Natural killer cell (primary cell): Measurements from ENCODE around the gene TMEM63B. TPM values are rescaled to one million over a fixed set of nuclear protein-coding genes. Genes with fewer than 3 reads are reported as not detected.

Experiments used
- ATAC-seq, 3 donors: fragments of 150-1000 bp in 2 of 3; fragments of 200-7000 bp in 1 of 3; cut with Tn5 transposase; 1 replicate in 1 of 3; 2 replicates in 2 of 3; pipeline ENCODE4 v1.10.0; 2021; ENCODE audit warnings: mild to moderate bottlenecking in 2 of 3, moderate library complexity in 2 of 3
- DNase-seq, 2 donors: peaks; one replicate each; pipeline versions ENCODE4 v3.0.0 to v3.0.0-alpha.2; 2013 to 2021; ENCODE audit warnings: mixed read lengths in 1 of 2
- H3K27ac ChIP-seq: one replicate; pipeline ENCODE4 v1.5.1; 2013; ENCODE audit warnings: mild to moderate bottlenecking, low read length
- H3K27me3 ChIP-seq: one replicate; pipeline ENCODE4 v1.6.1; 2013; ENCODE audit warnings: low read length; ENCODE audit not compliant: control insufficient read depth, insufficient read depth
- H3K36me3 ChIP-seq: one replicate; pipeline ENCODE4 v1.6.1; 2013; ENCODE audit warnings: low read length; ENCODE audit not compliant: control insufficient read depth, insufficient read depth
- H3K4me1 ChIP-seq: one replicate; pipeline ENCODE4 v1.6.1; 2013; ENCODE audit warnings: low read length; ENCODE audit not compliant: control insufficient read depth, insufficient read depth
- H3K4me3 ChIP-seq: one replicate; pipeline ENCODE4 v1.5.1; 2013; ENCODE audit warnings: low read length
- H3K9me3 ChIP-seq: one replicate; pipeline ENCODE4 v1.6.1; 2013; ENCODE audit warnings: low read length; ENCODE audit not compliant: control insufficient read depth, insufficient read depth
- H3K27ac Mint-ChIP-seq, 2 donors: one replicate each; pipeline ENCODE4 v1.8.0; 2022; ENCODE audit warnings: mild to moderate bottlenecking in 2 of 2, mixed read lengths in 2 of 2, moderate library complexity in 1 of 2
- H3K27me3 Mint-ChIP-seq, 2 donors: one replicate each; pipeline ENCODE4 v1.8.0; 2022; ENCODE audit warnings: low read depth in 2 of 2, mixed read lengths in 2 of 2
- H3K36me3 Mint-ChIP-seq: one replicate; pipeline ENCODE4 v1.8.0; 2022; ENCODE audit warnings: mixed read lengths
- H3K4me1 Mint-ChIP-seq, 2 donors: one replicate each; pipeline ENCODE4 v1.8.0; 2022; ENCODE audit warnings: mixed read lengths in 2 of 2
- H3K4me3 Mint-ChIP-seq: one replicate; pipeline ENCODE4 v1.8.0; 2022; ENCODE audit warnings: mild to moderate bottlenecking, moderate library complexity, mixed read lengths
- H3K9me3 Mint-ChIP-seq, 2 donors: one replicate each; pipeline ENCODE4 v1.8.0; 2022; ENCODE audit warnings: mixed read lengths in 2 of 2
- WGBS: methylation state at CpG from one replicate; pipeline ENCODE4 v1.1.7; 2013; ENCODE audit warnings: missing lambda C conversion rate; ENCODE audit not compliant: insufficient coverage; 5-methylcytosine and 5-hydroxymethylcytosine counted together
- intact Hi-C: fragments of 100-400 bp; cut with micrococcal nuclease; formaldehyde crosslinking; loops from one replicate; pipeline ENCODE4 v1.14.2; 2022
- total RNA-seq, 4 donors: library from RNA; stranded (reverse); fragments of 120-200 nt in 1 of 4; gene quantifications; one replicate each; pipeline versions ENCODE4 v1.2.3 to v1.2.4, GENCODE V29; 2013 to 2022
- TF ChIP-seq, protein P1 (sequence below): fragments of 200-600 bp; IDR thresholded peaks from one replicate; pipeline ENCODE4 v1.8.0; 2022; ENCODE audit warnings: antibody characterized with exemption

TMEM63B gene
- total RNA-seq, 3 donors from 2014 or later (not counting 1 experiment from before 2014, with no cell fraction given), result 24.7 to 30.8 (median 28.1) TPM

DNA sequence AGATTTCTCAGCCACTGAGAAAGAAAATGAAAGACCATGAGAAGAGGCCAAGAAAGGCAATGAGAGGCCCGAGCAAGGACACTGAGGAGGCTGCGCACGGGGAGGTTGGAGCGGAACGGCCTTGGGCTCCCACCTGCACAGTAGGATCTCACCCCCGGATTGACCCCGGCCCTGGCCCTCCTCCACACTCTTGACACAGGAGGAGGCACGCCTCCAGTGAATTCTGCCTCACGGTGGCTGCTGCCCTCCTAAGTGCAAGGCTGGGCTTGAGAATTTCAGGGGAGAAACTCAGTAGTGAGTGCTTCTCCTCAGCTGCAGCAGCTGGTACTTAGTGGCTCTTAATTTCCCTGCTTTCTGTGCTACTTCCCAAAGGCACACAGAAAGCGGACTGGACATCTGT, 18.1 kb upstream of the TMEM63B start:
- WGBS, result 95% methylated on average over 10 of the region's 10 CpGs
- no peak overlapping the region for H3K27ac ChIP-seq
- no peak overlapping the region for H3K4me3 Mint-ChIP-seq
- peaks cover 51% of the 10 kb centered on the region for H3K36me3 ChIP-seq
- H3K4me1 ChIP-seq, result peaks cover 12% of the 10 kb centered on the region
- H3K27ac Mint-ChIP-seq, result no peak overlapping the region
- H3K36me3 Mint-ChIP-seq, result no peaks in the 10 kb centered on the region
- DNase-seq (no peak), ATAC-seq (no peak)
- H3K27me3 Mint-ChIP-seq, result no peaks in the 10 kb centered on the region
- TF ChIP-seq, protein P1, sequence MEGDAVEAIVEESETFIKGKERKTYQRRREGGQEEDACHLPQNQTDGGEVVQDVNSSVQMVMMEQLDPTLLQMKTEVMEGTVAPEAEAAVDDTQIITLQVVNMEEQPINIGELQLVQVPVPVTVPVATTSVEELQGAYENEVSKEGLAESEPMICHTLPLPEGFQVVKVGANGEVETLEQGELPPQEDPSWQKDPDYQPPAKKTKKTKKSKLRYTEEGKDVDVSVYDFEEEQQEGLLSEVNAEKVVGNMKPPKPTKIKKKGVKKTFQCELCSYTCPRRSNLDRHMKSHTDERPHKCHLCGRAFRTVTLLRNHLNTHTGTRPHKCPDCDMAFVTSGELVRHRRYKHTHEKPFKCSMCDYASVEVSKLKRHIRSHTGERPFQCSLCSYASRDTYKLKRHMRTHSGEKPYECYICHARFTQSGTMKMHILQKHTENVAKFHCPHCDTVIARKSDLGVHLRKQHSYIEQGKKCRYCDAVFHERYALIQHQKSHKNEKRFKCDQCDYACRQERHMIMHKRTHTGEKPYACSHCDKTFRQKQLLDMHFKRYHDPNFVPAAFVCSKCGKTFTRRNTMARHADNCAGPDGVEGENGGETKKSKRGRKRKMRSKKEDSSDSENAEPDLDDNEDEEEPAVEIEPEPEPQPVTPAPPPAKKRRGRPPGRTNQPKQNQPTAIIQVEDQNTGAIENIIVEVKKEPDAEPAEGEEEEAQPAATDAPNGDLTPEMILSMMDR, result no peak
- H3K9me3 ChIP-seq, result no peaks in the 10 kb centered on the region
- no peak overlapping the region for H3K4me3 ChIP-seq
- H3K4me1 Mint-ChIP-seq, result peaks cover 15 to 25% of the 10 kb centered on the region in 2 donors
- intact Hi-C loops, result no loop called here
- no peaks in the 10 kb centered on the region for H3K27me3 ChIP-seq
- H3K9me3 Mint-ChIP-seq, result no peaks in the 10 kb centered on the region

- H3K27me3 ChIP-seq, result no peaks in the 10 kb centered on the region
- ATAC-seq, result no peak
- WGBS, result 86% methylated on average over 6 of the region's 6 CpGs
- Mint-ChIP-seq H3K27me3 (no peaks in the 10 kb centered on the region), H3K4me3 (no peak overlapping the region), H3K27ac (peak overlapping the region; percentile 20 to 59), H3K4me1 (peaks cover 8 to 18% of the 10 kb centered on the region in 2 donors), H3K9me3 (no peaks in the 10 kb centered on the region), H3K36me3 (no peaks in the 10 kb centered on the region)
- intact Hi-C loops, result no loop called here
- TF ChIP-seq, protein P1, result no peak
- peaks cover 48% of the 10 kb centered on the region for H3K36me3 ChIP-seq
- no peaks in the 10 kb centered on the region for H3K9me3 ChIP-seq
- H3K4me1 ChIP-seq, result peaks cover 4% of the 10 kb centered on the region
- DNase-seq, result no peak
- H3K27ac ChIP-seq, result no peak overlapping the region
- no peak overlapping the region for H3K4me3 ChIP-seq
Observed at GRCh38 chr6:44110005-44110676, 17.2 kb upstream of the TMEM63B start.

DNA sequence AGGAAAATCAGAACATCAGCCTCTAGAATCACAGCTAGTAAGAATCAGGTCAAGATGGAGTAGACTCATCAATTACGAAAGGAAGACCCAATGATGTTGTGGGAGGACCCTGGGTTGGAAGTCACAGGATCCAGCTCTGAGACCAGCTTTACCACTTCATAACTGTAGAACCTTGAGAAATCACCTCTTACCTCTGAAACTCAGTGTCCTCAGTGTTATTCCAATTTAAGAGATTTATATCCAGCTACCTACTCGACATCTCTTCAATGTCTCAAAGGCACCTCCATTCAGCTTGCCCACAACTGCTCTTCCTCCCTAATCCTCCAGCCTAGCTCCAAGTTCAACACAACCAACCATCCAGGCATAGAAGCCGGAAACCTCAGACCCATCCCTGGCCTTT, 16.4 kb upstream of the TMEM63B start:
- Mint-ChIP-seq H3K9me3 (no peaks in the 10 kb centered on the region), H3K27me3 (no peaks in the 10 kb centered on the region), H3K36me3 (no peaks in the 10 kb centered on the region), H3K4me1 (peaks cover 8 to 13% of the 10 kb centered on the region in 2 donors), H3K27ac (peak overlapping the region in 1 of 2 donors; percentile 4), H3K4me3 (no peak overlapping the region)
- DNase-seq, result no peak
- no peaks in the 10 kb centered on the region for H3K27me3 ChIP-seq
- TF ChIP-seq, protein P1, result no peak
- peaks cover 51% of the 10 kb centered on the region for H3K36me3 ChIP-seq
- H3K9me3 ChIP-seq, result no peaks in the 10 kb centered on the region
- H3K4me1 ChIP-seq, result peaks cover 4% of the 10 kb centered on the region
- 95% methylated on average over 3 of the region's 3 CpGs for WGBS
- H3K4me3 ChIP-seq, result no peak overlapping the region
- ATAC-seq, result no peak
- intact Hi-C loops, result no loop called here
- H3K27ac ChIP-seq, result no peak overlapping the region
